NCI-H128 (cell line): ENCODE results near the gene NAAA.
"Not testable (repeated sequence)": the region's sequence is repeated elsewhere in the genome, so short reads cannot be mapped to it uniquely, and the experiment has no call there.

Source experiments
- DNase-seq: peaks from one replicate; lab custom pipeline; 2025; ENCODE audit not compliant: unreplicated experiment; lab: John Stamatoyannopoulos, UW

Gene NAAA

GRCh38 chr4:75940692-75941253 is at the start of gene NAAA:
Gene NAAA (minus strand): TSS chr4:75941013. CDS start chr4:75940949, 64 bp downstream.
- peak; percentile 20 for DNase-seq

- no peak for DNase-seq
Measured at GRCh38 chr4:75989846-75990528, 49.2 kb upstream of the NAAA start.

- DNase-seq, result no peak
Measured at GRCh38 chr4:75985116-75985515, 44.3 kb upstream of the NAAA start.

GRCh38 chr4:75980576-75980975 is 39.8 kb upstream of the NAAA start:
- DNase-seq, result no peak

GRCh38 chr4:75976177-75976576 is 35.4 kb upstream of the NAAA start:
- no peak for DNase-seq

GRCh38 chr4:75973766-75974165 is 33.0 kb upstream of the NAAA start:
- no peak for DNase-seq

- DNase-seq, result no peak
Measured at GRCh38 chr4:75968084-75968483, 27.3 kb upstream of the NAAA start.

GRCh38 chr4:75963558-75963957 is 22.7 kb upstream of the NAAA start:
- no peak for DNase-seq

- DNase-seq, result not testable (repeated sequence)
Measured at GRCh38 chr4:75962072-75962471, 21.3 kb upstream of the NAAA start.

GRCh38 chr4:75958546-75958945 is 17.7 kb upstream of the NAAA start:
- DNase-seq, result not testable (repeated sequence)

- not testable (repeated sequence) for DNase-seq
Measured at GRCh38 chr4:75954811-75955210, 14.0 kb upstream of the NAAA start.

- DNase-seq, result no peak
Measured at GRCh38 chr4:75953509-75953908, 12.7 kb upstream of the NAAA start.

GRCh38 chr4:75950213-75950815 is 9.5 kb upstream of the NAAA start:
- no peak for DNase-seq

- no peak for DNase-seq
Measured at GRCh38 chr4:75948822-75949444, 8.1 kb upstream of the NAAA start.

- no peak for DNase-seq
Measured at GRCh38 chr4:75939890-75940691, 722 bp downstream of the NAAA start.

GRCh38 chr4:75935628-75936027 is 5.2 kb downstream of the NAAA start:
- DNase-seq, result no peak

- no peak for DNase-seq
Measured at GRCh38 chr4:75930152-75930551, 10.7 kb downstream of the NAAA start.

- DNase-seq, result not testable (repeated sequence)
Measured at GRCh38 chr4:75924916-75925315, 15.9 kb downstream of the NAAA start.

GRCh38 chr4:75924309-75924827 is 16.4 kb downstream of the NAAA start:
- no peak for DNase-seq

- no peak for DNase-seq
Measured at GRCh38 chr4:75922588-75922987, 18.2 kb downstream of the NAAA start.

- no peak for DNase-seq
Measured at GRCh38 chr4:75921910-75922309, 18.9 kb downstream of the NAAA start.
